Middle frontal gyrus (tissue), 1 donor: ENCODE results near the gene RNF187.
"Not testable (repeated sequence)": the region's sequence is repeated elsewhere in the genome, so short reads cannot be mapped to it uniquely, and the experiment has no call there.

ENCODE experiments used
- DNase-seq: peaks from one replicate; pipeline ENCODE4 v3.0.0-alpha.2; 2015; ENCODE audit warnings: low spot score; ENCODE audit errors: extremely low spot score

The RNF187 gene

GRCh38 chr1:228486596-228487335, 416 bp upstream of the RNF187 start:
- DNase-seq, result peak; percentile 65

- no peak for DNase-seq
These were observed 1.1 kb downstream of the RNF187 start for GRCh38 chr1:228488125-228488817.

- DNase-seq, result no peak
These were observed 1.9 kb downstream of the RNF187 start for GRCh38 chr1:228488818-228489674.

GRCh38 chr1:228490120-228491078, 3.2 kb downstream of the RNF187 start:
- DNase-seq, result no peak

- no peak for DNase-seq
These were observed 6.2 kb downstream of the RNF187 start for GRCh38 chr1:228493141-228494043.

GRCh38 chr1:228494044-228494353, 6.8 kb downstream of the RNF187 start:
- DNase-seq, result no peak

- DNase-seq, result no peak
These were observed 7.2 kb downstream of the RNF187 start for GRCh38 chr1:228494391-228494790.

GRCh38 chr1:228494970-228495853, 8.0 kb downstream of the RNF187 start:
- no peak for DNase-seq

GRCh38 chr1:228496084-228496483, 8.9 kb downstream of the RNF187 start:
- no peak for DNase-seq

- no peak for DNase-seq
These were observed 9.3 kb downstream of the RNF187 start for GRCh38 chr1:228496494-228496893.

- DNase-seq, result no peak
These were observed 10.0 kb downstream of the RNF187 start for GRCh38 chr1:228497206-228497605.

GRCh38 chr1:228497817-228498216, 10.6 kb downstream of the RNF187 start:
- no peak for DNase-seq

GRCh38 chr1:228500143-228500734, 13.1 kb downstream of the RNF187 start:
- DNase-seq, result no peak

- peak; percentile 55 for DNase-seq
These were observed 14.0 kb downstream of the RNF187 start for GRCh38 chr1:228500901-228501871.

- no peak for DNase-seq
These were observed 15.3 kb downstream of the RNF187 start for GRCh38 chr1:228502522-228502921.

- DNase-seq, result not testable (repeated sequence)
These were observed 18.8 kb downstream of the RNF187 start for GRCh38 chr1:228505944-228506343.

- DNase-seq, result no peak
These were observed 20.9 kb downstream of the RNF187 start for GRCh38 chr1:228507961-228508652.
